AG09319 (cell line): ENCODE measurements around the gene PSMB1.

Source experiments
- DNase-seq: peaks from one replicate; pipeline ENCODE4 v3.0.0-alpha.2; 2010; ENCODE audit warnings: low read depth; ENCODE audit errors: extremely low read depth
- TF ChIP-seq, protein P1 (sequence below): IDR thresholded peaks from 2 replicates; pipeline ENCODE4 v1.5.1; 2011; ENCODE audit warnings: low read depth, mild to moderate bottlenecking, inconsistent platforms, low read length, moderate library complexity

Gene PSMB1

DNA sequence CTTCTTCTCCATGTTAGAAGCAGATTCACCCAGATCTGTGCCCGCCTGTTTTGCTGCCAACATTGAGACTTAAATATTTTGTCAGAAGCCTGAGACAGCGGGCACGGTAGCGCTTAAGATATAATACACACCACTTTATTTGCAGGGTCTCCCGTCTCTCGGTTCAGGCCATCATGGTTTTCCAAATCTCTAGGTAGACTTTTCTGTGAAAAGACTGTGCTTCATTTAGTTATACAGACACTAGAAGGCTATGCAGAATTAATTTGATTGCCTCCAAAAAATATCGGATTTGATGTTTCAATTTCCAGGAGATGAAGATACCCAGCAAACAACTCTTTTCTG, 1.7 kb upstream of the PSMB1 start:
- DNase-seq, result no peak
- TF ChIP-seq, protein P1, sequence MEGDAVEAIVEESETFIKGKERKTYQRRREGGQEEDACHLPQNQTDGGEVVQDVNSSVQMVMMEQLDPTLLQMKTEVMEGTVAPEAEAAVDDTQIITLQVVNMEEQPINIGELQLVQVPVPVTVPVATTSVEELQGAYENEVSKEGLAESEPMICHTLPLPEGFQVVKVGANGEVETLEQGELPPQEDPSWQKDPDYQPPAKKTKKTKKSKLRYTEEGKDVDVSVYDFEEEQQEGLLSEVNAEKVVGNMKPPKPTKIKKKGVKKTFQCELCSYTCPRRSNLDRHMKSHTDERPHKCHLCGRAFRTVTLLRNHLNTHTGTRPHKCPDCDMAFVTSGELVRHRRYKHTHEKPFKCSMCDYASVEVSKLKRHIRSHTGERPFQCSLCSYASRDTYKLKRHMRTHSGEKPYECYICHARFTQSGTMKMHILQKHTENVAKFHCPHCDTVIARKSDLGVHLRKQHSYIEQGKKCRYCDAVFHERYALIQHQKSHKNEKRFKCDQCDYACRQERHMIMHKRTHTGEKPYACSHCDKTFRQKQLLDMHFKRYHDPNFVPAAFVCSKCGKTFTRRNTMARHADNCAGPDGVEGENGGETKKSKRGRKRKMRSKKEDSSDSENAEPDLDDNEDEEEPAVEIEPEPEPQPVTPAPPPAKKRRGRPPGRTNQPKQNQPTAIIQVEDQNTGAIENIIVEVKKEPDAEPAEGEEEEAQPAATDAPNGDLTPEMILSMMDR, result no peak

DNA sequence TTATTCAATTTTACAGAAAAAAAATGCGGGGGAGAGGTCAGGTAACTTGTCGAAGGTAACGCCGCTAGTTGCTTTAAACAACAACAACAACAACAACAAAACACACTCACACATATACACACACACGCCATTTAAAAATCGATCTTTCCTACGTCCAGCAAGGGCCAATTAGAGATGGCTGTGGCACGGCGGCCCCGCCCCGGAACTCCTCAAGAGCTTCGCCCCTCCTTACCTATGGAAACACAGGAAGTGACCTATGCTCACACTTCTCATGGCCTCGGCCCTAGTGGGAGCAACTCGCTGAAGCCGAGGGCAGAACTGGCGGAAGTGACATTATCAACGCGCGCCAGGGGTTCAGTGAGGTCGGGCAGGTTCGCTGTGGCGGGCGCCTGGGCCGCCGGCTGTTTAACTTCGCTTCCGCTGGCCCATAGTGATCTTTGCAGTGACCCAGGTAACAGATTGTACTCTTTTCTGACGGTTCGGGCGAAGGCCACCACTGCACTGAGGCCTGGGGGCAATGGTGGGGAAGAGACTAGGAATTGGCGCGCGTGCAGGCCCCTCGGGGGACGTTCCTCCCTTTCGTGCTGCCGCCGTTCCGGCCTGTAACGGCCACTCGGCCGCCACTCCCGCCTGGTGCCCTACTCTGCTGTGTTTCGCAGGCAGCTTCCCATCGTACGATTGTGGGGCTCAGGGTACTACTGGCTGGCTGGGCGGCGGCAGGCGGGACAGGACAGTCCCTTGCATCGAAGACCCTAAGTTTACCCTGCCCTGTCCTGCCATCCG, 1.1 kb upstream of the PSMB1 start, which contains the start of gene TBP:
Gene TBP, plus strand, starts transcription at position 357 of the 783 bp plus-strand sequence. CDS start 2,661 bp downstream, outside the sequence.
- TF ChIP-seq, protein P1, result no peak
- peak; percentile 94 for DNase-seq

DNA sequence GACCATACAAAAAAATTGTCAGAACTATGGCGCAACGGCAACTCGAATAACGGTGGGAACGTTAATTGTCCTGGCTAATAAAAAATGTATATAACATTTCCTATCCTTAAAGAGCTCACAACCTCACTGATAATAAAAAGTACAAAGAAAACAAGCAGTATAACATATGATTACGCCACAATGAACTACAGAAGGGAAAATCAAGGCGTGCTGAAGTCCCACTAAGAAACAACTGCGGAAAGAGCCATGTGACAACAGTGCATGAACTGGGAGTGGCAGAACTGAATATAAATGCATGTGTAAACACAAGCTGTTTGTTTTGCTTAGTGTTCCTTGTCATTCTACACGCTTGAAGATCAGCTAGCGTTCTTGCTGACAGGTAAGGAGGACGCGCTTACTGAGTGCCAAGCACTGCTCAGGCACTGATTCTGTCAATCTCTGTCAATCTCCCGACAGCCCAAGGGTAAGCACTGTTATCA, 466 bp upstream of the PSMB1 start:
- no peak for DNase-seq
- TF ChIP-seq, protein P1, result no peak

DNA sequence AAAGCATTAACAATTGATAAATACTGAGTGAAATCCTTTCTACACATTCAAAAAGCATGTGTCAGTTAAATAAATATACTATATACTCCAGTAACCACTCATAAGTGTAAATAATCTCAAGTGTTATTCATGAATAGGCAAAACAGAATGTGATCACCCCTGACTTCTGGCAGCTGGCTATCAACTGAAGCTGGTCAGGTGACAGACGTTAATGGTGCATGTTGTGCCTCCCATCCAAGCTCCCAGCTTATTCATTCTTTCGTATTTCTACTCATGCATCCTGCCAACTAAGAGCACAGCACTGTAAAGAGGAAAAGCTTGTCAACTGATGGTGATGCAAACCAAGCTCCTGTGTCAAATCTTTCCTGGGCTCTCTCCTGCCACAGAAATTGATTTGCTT, 7.7 kb downstream of the PSMB1 start:
- no peak for DNase-seq
- TF ChIP-seq, protein P1, result no peak

DNA sequence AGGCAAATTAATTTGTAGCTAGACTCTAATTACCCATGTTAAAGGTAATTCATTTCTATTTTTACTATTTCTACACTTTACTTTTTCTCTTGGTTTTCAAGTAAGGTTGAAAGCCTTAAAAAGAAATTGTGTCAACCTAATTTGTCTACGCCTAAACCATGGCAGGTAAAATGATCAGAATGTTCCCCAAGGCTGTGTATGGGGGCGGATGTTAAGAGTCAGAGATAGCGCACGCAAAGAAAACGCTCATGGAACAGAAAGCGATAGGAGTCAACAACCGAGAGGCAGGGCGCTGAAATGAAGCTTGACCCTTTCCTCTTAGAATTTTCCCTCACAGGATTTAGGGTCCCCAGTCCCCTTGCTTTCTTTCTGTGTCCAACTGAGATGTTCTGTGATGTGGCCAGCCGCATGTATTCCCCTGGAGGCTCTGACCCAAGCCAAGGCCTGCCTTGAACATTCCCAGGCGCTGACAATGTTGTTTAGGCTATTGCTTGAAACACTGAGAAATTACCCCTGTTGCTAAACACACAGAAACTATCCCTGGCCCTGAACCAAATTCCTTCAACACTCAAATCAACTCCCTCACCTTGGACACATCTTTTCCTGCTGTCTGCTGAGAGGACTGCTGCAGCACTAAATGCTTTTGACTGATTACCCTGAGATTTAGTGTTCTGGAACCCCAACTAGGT, 10.9 kb downstream of the PSMB1 start:
- no peak for DNase-seq
- TF ChIP-seq, protein P1, result no peak

DNA sequence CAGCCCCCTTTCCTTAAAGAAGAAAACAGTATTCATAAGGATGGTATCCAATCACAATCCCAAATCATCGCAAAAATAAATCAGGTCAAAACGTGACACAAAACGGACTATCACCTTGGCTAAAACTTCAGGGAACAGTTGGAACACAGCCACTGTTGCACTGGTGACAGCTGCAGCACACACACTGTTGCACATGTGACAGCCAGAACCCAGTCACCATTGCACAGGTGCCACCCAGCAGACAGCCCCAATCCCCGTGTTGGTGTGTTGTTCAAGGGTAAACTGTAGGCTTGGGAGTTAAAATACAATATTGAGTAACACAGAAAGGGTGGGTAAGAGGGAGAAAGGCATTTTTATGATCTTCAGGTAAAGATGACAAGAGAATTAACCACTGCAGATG, 15.8 kb downstream of the PSMB1 start:
- TF ChIP-seq, protein P1, result no peak
- no peak for DNase-seq

DNA sequence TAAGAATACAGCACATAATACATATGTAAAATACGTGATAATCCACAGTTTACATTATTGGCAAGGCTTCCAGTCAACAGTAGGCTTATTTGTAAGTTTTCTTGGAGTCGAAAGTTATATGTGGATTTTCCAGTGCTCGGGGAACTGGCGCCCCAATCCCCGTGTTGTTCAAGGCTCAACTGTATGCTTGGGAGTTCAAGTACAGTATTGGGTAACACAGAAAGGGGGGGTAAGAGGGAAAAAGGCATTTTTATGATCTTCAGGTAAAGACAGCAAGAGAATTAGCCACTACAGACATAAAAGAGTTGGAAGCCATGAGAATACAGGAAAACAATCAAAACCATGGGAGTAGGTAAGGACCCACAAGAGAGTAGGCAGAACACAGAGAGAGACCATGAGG, 16.4 kb downstream of the PSMB1 start:
- DNase-seq, result no peak
- TF ChIP-seq, protein P1, result no peak
